Left lung (tissue), 10 donors: ENCODE data around the gene ARMC6. TPM values are rescaled to one million over a fixed set of nuclear protein-coding genes. Genes with fewer than 3 reads are reported as not detected.

Experiments
- ATAC-seq: fragments of 200-7000 bp; cut with Tn5 transposase; one replicate; pipeline ENCODE4 v1.9.1; 2020; ENCODE audit warnings: moderate library complexity
- DNase-seq, 4 donors: peaks; one replicate each; pipeline ENCODE4 v3.0.0-alpha.2; 2013 to 2020
- H3K27ac ChIP-seq, 2 donors: fragments of 200-600 bp; sonication (generic) in 1 of 2; one replicate each; pipeline versions ENCODE4 v1.5.0 to v1.8.0; 2020 to 2021
- H3K27me3 ChIP-seq, 2 donors: fragments of 200-600 bp; sonication (generic) in 1 of 2; one replicate each; pipeline versions ENCODE4 v1.5.0 to v1.8.0; 2020 to 2021
- H3K36me3 ChIP-seq, 2 donors: fragments of 200-600 bp; sonication (generic) in 1 of 2; one replicate each; pipeline versions ENCODE4 v1.5.0 to v1.8.0; 2020 to 2021
- H3K4me1 ChIP-seq, 2 donors: fragments of 200-600 bp; one replicate each; pipeline ENCODE4 v1.8.0; 2021
- H3K4me3 ChIP-seq, 2 donors: fragments of 200-600 bp; sonication (generic) in 1 of 2; one replicate each; pipeline versions ENCODE4 v1.5.0 to v1.8.0; 2020 to 2021; ENCODE audit warnings: mild to moderate bottlenecking in 1 of 2
- H3K9me3 ChIP-seq, 2 donors: fragments of 200-600 bp; sonication (generic) in 1 of 2; one replicate each; pipeline versions ENCODE4 v1.5.0 to v1.8.0; 2020 to 2021
- intact Hi-C, 2 donors: fragments of 100-400 bp; cut with DNase I; formaldehyde crosslinking; loops; one replicate each; pipeline versions ENCODE4 v1.11.2 to v1.14.2; 2022
- polyA plus RNA-seq, 6 donors: library from polyadenylated mRNA; unstranded; fragments of 120-200 nt; gene quantifications; one replicate each; pipeline ENCODE4 v1.2.1, GENCODE V29; 2013; ENCODE audit not compliant: insufficient read length in 6 of 6
- total RNA-seq, 2 donors: library from RNA; stranded (reverse); fragmentation: NEBNext Ultra II Directional; extraction: Animal tissue kit (Norgen Biotek cat#: 25700); gene quantifications; one replicate each; pipeline ENCODE4 v1.2.1, GENCODE V29; 2021
- TF ChIP-seq, protein P1 (sequence below), 2 donors: fragments of 200-600 bp; sonication (generic) in 1 of 2; IDR thresholded peaks; one replicate each; pipeline versions ENCODE4 v1.5.0 to v1.8.0; 2021; ENCODE audit warnings: antibody characterized with exemption in 2 of 2
- donor health status: DM: no; HTN: yes; CAD: no.
- donor health status: DM: no; HTN: no; CAD: no.

The ARMC6 gene
- total and polyA plus RNA-seq, 8 donors, result 23.7 to 37.9 (median 34.0) TPM

GRCh38 chr19:19068659-19069654 is 35.6 kb downstream of the ARMC6 start:
- H3K36me3 ChIP-seq, result no peaks in the 10 kb centered on the region
- H3K9me3 ChIP-seq, result no peaks in the 10 kb centered on the region
- peak in 1 of 4 donors; percentile 51 for DNase-seq
- TF ChIP-seq, protein P1, sequence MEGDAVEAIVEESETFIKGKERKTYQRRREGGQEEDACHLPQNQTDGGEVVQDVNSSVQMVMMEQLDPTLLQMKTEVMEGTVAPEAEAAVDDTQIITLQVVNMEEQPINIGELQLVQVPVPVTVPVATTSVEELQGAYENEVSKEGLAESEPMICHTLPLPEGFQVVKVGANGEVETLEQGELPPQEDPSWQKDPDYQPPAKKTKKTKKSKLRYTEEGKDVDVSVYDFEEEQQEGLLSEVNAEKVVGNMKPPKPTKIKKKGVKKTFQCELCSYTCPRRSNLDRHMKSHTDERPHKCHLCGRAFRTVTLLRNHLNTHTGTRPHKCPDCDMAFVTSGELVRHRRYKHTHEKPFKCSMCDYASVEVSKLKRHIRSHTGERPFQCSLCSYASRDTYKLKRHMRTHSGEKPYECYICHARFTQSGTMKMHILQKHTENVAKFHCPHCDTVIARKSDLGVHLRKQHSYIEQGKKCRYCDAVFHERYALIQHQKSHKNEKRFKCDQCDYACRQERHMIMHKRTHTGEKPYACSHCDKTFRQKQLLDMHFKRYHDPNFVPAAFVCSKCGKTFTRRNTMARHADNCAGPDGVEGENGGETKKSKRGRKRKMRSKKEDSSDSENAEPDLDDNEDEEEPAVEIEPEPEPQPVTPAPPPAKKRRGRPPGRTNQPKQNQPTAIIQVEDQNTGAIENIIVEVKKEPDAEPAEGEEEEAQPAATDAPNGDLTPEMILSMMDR (IDR thresholded peaks at IDR 0.05), result no peak
- intact Hi-C loops, result no loop called here
- H3K4me1 ChIP-seq, result peaks cover 12 to 24% of the 10 kb centered on the region in 2 donors
- H3K27me3 ChIP-seq, result no peaks in the 10 kb centered on the region
- no peak overlapping the region for H3K27ac ChIP-seq
- no peak overlapping the region for H3K4me3 ChIP-seq
- ATAC-seq, result no peak

- no peak overlapping the region for H3K4me3 ChIP-seq
- ATAC-seq, result no peak
Observed at GRCh38 chr19:19071897-19072296, 38.5 kb downstream of the ARMC6 start.

DNA sequence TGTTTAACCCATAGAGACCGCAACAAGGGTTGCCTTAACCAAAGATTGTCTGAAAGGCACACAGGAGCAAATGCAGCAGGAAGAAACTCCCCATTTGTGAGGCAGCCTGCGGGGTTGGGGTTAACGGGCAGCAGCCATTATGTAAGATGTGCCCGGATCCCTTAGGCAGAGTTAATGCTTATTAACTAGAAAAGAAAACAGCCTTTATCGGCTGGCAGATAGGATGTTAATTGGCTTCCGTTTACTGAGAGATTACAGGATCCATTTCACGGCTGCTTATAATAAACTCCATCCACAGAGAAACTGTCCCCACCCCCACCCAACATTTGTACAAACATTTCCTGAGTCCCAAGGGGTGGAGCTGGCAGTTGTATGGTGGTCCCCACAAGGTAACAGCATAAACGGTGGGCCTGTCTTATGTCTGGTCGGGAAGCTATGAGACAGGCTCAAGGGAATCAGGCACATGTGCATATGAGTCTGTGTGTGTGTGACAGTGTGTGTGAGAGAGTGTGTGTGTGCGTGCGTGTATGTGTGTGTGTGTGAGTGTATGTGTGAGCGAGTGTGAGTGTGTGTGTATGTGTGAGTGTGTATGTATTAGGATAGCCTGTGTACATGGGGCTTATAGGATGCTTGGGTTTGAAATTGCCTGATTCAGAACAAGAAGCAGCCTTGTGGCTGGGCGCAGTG is 40.9 kb downstream of the ARMC6 start:
- DNase-seq, result no peak
- Histone ChIP-seq H3K36me3 (no peaks in the 10 kb centered on the region), H3K9me3 (no peaks in the 10 kb centered on the region), H3K4me3 (no peak overlapping the region), H3K27me3 (no peaks in the 10 kb centered on the region), H3K27ac (no peak overlapping the region), H3K4me1 (no peaks in the 10 kb centered on the region)
- TF ChIP-seq, protein P1 (IDR thresholded peaks at IDR 0.05), result no peak
- intact Hi-C loops, result no loop called here
- no peak for ATAC-seq

More at GRCh38 chr19:19071897-19072296, 38.5 kb downstream of the ARMC6 start:
- TF ChIP-seq, protein P1 (IDR thresholded peaks at IDR 0.05), result no peak
- intact Hi-C loops, result no loop called here
- Histone ChIP-seq H3K36me3 (no peaks in the 10 kb centered on the region), H3K9me3 (no peaks in the 10 kb centered on the region), H3K4me1 (peaks cover 0 to 7% of the 10 kb centered on the region in 2 donors), H3K27me3 (no peaks in the 10 kb centered on the region), H3K27ac (no peak overlapping the region)
- DNase-seq, result no peak

DNA sequence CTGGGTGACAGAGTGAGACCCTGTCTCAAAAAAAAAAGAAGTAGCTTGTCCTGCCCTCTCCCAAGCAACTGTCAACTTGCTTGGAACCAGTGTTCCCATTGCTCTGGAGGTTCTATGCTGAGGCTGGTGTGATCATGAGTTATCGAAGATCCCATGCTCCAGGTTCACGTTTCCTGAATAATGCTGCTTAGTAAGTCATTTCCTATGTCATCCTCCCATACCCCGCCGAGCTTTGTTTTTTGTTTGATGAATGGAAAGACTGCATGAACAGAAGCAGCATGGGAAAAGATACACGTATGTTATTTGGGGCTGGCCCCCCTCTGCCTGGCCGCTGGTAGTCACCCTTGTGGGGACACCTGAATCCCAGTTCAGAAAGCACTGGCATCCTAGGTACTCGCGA is 41.7 kb downstream of the ARMC6 start:
- H3K27ac ChIP-seq, result no peak overlapping the region
- no peaks in the 10 kb centered on the region for H3K27me3 ChIP-seq
- TF ChIP-seq, protein P1 (IDR thresholded peaks at IDR 0.05), result no peak
- no peak for ATAC-seq
- DNase-seq, result no peak
- no peaks in the 10 kb centered on the region for H3K36me3 ChIP-seq
- intact Hi-C loops, result no loop called here
- no peaks in the 10 kb centered on the region for H3K4me1 ChIP-seq
- H3K4me3 ChIP-seq, result no peak overlapping the region
- H3K9me3 ChIP-seq, result no peaks in the 10 kb centered on the region

DNA sequence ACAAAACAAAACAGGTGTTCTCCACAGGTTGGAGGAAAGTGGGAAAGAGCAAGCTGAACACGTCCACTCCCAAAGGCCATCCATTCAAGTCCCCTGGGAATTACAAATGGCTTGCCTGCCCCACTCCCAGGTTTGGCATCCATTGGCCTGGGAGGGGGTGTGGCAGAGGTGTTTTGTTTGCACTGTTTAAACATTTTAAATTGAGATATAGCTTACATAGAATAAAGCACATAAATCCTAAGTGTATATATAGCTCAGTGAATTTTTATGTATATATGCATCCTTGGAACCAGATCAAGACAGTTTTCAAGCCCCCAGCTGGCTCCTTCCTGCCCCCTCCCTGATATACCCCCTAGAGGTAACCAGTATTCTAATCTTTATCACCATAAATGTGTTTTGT is 43.1 kb downstream of the ARMC6 start:
- H3K4me3 ChIP-seq, result no peak overlapping the region
- H3K4me1 ChIP-seq, result no peaks in the 10 kb centered on the region
- intact Hi-C loops, result no loop called here
- H3K9me3 ChIP-seq, result no peaks in the 10 kb centered on the region
- DNase-seq (no peak), ATAC-seq (no peak)
- no peaks in the 10 kb centered on the region for H3K36me3 ChIP-seq
- no peaks in the 10 kb centered on the region for H3K27me3 ChIP-seq
- TF ChIP-seq, protein P1 (IDR thresholded peaks at IDR 0.05), result no peak
- no peak overlapping the region for H3K27ac ChIP-seq
